RWPE1 (cell line): ENCODE measurements around the gene TBC1D22A.

ENCODE experiments used
- CTCF ChIA-PET: fragments of 350-600 bp; sonication (Branson Sonifier 250); formaldehyde crosslinking; extraction: SDS; loops from one replicate; lab custom pipeline; 2021; lab: Yijun Ruan, JAX
- POLR2A ChIA-PET: fragments of 400-600 bp; formaldehyde crosslinking; extraction: SDS; loops from one replicate; lab custom pipeline; 2020; ENCODE audit warnings: antibody characterized with exemption; ENCODE audit not compliant: low non-redundant PET; lab: Yijun Ruan, JAX
- DNase-seq: peaks from one replicate; pipeline ENCODE4 v3.0.0; 2012; ENCODE audit warnings: low spot score
- H3K27ac ChIP-seq: fragments of 450-650 bp; 2 replicates; pipeline ENCODE4 v1.5.1; 2017
- TF ChIP-seq, protein P1 (sequence below): fragments of 450-650 bp; conservative IDR thresholded peaks from 2 replicates; pipeline ENCODE4 v1.5.1; 2017; ENCODE audit warnings: low read depth, mild to moderate bottlenecking

TBC1D22A gene

DNA sequence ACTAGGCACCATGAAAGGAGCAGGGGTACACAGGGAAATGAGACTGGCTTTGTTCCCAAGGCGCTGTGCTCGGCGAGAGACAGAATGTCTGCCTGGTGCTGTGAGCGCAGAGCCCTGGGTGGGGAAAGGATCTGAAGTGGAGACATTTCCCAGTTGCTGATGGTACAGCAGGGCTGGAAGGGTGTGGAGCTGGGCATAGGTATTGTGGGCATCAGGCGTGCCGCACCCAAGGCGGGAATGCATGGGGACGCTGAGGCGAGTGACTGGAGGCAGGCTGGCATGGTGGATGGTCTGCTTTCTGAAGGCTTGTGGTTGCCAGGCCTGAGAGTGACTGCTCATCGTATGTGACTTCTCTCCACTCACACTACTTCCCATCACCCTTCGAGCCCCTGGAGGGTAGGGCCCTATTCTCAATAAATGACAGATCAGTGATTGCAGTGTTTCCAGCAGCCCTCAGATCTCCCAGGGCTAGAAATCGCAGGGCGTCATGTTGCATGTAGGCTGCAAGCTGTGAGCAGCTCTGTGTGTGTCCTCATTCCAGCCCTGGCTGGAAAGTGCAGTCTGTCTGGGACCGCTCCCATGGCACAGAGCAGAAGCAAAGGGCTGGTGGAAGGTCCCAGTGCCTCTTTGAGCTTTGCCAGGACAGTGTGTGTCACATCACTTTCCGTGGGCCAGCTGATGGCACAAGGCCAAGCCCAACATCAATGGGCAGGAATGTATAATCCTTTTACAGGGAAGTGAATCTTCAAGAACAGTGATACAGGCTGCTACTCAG, 67.7 kb downstream of the TBC1D22A start:
- TF ChIP-seq, protein P1, sequence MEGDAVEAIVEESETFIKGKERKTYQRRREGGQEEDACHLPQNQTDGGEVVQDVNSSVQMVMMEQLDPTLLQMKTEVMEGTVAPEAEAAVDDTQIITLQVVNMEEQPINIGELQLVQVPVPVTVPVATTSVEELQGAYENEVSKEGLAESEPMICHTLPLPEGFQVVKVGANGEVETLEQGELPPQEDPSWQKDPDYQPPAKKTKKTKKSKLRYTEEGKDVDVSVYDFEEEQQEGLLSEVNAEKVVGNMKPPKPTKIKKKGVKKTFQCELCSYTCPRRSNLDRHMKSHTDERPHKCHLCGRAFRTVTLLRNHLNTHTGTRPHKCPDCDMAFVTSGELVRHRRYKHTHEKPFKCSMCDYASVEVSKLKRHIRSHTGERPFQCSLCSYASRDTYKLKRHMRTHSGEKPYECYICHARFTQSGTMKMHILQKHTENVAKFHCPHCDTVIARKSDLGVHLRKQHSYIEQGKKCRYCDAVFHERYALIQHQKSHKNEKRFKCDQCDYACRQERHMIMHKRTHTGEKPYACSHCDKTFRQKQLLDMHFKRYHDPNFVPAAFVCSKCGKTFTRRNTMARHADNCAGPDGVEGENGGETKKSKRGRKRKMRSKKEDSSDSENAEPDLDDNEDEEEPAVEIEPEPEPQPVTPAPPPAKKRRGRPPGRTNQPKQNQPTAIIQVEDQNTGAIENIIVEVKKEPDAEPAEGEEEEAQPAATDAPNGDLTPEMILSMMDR = no peak
- DNase-seq = peak; percentile 25
- ChIA-PET CTCF (interaction anchor here (0.6 to 0.7 kb wide), 2 partner anchors 10 to 1703 kb away, joined by 3 read pairs; no protein-coding TSS in a partner anchor), POLR2A (no interaction called here)
- peak overlapping the region; percentile 76 for H3K27ac ChIP-seq

DNA sequence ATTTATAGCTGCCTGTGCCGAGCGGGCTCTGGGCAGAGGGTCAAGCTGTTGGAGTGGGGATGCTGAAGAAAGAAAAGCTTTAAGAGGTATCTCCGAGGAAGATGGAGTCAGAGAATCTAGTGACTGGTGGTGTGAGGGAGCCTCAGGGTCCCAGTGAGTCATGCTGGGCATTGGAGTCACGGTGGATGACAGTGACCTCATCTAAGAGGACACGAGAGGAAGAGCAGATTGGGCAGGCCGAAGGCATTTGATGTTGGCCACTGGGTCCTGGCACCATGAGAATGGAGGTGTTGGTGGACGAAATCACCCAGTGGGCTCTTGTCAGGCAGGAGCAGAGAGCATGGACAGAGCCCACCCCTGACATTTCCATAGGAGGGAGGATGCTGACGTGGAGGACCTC, 68.4 kb downstream of the TBC1D22A start:
- peak overlapping the region; percentile 76; the same call in 1 of the 2 replicates for H3K27ac ChIP-seq
- TF ChIP-seq, protein P1 = no peak
- CTCF ChIA-PET = no interaction called here
- no peak for DNase-seq
- POLR2A ChIA-PET = no interaction called here

DNA sequence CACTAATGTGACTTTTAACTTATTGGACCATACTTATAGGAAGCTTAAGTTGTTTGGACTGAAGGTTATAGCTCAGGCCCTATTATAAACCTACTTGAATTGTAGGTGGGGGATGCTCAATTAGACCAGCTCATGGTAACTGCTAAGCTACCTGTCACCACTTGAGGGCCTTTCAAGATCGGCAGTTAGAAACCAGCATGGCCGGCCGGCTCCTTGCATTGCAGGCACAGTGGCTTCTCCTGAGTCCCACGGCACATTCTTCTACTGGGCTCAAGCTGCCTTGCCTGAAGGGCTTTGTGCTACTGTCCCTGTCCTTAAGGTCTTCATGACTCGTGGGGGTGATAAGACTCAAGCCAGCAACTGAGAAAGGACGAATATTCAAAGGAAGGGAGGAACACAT, 70.8 kb downstream of the TBC1D22A start:
- DNase-seq = no peak
- CTCF ChIA-PET = no interaction called here
- TF ChIP-seq, protein P1 = no peak
- H3K27ac ChIP-seq = no peak overlapping the region
- POLR2A ChIA-PET = no interaction called here

DNA sequence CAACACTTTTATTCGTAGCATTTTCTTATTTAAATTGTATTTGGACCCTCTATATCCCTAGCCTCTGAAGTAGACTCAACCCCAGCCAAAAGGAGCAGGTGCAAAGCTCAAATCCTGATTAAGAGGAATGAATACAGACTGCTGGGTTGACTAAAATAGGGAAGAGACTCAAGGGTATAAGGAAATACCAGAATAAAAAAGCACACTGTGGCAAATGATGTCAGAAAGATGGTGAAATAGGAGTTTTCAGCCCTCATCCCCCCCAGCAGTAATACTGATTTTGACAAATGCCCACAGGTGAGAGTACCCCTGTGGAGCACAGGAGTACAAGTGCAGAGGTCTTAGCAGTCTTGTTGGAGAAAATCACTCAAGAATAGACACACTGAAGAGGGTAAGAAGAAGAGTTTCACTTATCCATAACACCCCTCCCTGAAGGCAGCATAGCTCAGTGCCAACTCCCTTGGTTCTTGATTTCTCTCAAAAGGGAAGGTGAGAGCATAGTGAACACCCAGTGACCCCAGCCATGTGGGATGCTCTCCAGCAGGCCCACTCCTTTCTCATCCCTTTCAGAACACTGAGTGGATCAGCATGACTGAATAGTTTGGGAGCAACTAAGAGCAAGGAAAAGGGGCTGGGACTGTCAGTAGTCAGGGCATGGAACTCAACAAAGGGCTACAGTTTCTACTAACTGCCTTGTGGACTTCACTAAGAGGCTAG, 71.7 kb downstream of the TBC1D22A start:
- H3K27ac ChIP-seq = no peak overlapping the region
- CTCF ChIA-PET = no interaction called here
- DNase-seq = no peak
- TF ChIP-seq, protein P1 = no peak
- POLR2A ChIA-PET = no interaction called here

DNA sequence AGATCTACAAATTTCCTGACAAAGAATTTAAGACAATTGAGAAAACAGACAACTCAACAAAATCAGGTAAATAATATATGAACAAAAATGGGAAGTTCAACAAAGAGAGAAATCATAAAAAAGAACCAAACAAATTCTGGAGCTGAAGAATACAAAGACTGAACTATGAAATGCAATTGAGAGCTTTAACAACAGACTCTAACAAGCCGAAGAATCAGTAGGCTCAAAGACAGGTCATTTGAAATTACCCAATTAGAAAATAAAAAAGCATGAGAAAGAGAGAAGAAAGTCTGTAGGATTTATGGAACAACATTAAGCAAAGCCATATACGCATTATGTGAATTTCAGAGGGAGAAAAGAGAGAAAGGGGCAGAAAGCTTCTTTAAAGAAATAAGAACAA, 72.8 kb downstream of the TBC1D22A start:
- CTCF ChIA-PET = no interaction called here
- DNase-seq = no peak
- POLR2A ChIA-PET = no interaction called here
- H3K27ac ChIP-seq = no peak overlapping the region
- TF ChIP-seq, protein P1 = no peak

DNA sequence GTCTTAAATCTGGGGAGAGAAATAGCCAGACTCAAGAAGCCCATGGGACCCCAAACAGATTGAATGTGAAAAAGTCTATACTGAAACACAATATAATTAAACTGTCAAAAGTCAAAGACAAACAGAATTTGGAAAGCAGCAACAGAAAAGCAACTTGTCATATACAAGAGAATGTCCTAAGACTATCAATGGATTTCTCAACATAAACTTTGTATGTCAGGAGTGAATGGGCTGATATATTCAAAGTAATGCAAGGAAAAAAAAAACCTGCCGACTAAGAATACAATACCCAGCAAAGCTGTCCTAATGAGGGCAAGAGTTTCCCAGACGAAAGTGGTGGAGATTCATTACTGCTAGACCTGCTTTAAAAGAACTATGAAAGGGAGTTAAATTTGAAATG, 73.2 kb downstream of the TBC1D22A start:
- no peak for DNase-seq
- ChIA-PET POLR2A (no interaction called here), CTCF (no interaction called here)
- TF ChIP-seq, protein P1 = no peak
- H3K27ac ChIP-seq = no peak overlapping the region
